WERI-Rb-1 (cell line): ENCODE measurements around the gene DDX23.
A peak's percentile ranks its signal among the peaks of the same experiment; 100 is the strongest.

Source experiments
- DNase-seq: peaks from one replicate; pipeline ENCODE4 v3.0.0-alpha.2; 2020
- H3K27ac ChIP-seq: fragments of 250-450 bp; sonication (Bioruptor Pico); 2 replicates; pipeline ENCODE4 v1.5.1; 2020; ENCODE audit warnings: mild to moderate bottlenecking, moderate library complexity
- H3K27me3 ChIP-seq: fragments of 250-450 bp; sonication (Bioruptor Pico); 2 replicates; pipeline ENCODE4 v1.5.1; 2021; ENCODE audit warnings: mild to moderate bottlenecking, low read depth, moderate library complexity; ENCODE audit not compliant: insufficient read depth, severe bottlenecking
- H3K36me3 ChIP-seq: fragments of 250-450 bp; sonication (Bioruptor Pico); 2 replicates; pipeline ENCODE4 v1.5.1; 2020; ENCODE audit warnings: mild to moderate bottlenecking, moderate library complexity
- H3K4me3 ChIP-seq: 2 replicates; pipeline ENCODE4 v1.5.1; 2011; ENCODE audit warnings: low read depth, mild to moderate bottlenecking, control low read depth, low read length
- H3K9me3 ChIP-seq: fragments of 250-450 bp; sonication (Bioruptor Pico); 2 replicates; pipeline ENCODE4 v1.5.1; 2021; ENCODE audit warnings: mild to moderate bottlenecking, moderate library complexity; ENCODE audit not compliant: severe bottlenecking
- TF ChIP-seq, protein P1 (sequence below): IDR thresholded peaks from 2 replicates; pipeline ENCODE4 v1.5.1; 2011; ENCODE audit warnings: low read depth, mild to moderate bottlenecking, control low read depth, inconsistent platforms, low read length

Gene DDX23

GRCh38 chr12:48814262-48815125, 37.5 kb downstream of the DDX23 start:
- H3K27me3 ChIP-seq = no peaks in the 10 kb centered on the region
- H3K36me3 ChIP-seq = no peaks in the 10 kb centered on the region
- H3K4me3 ChIP-seq = peak overlapping the region; percentile 82
- H3K9me3 ChIP-seq = no peaks in the 10 kb centered on the region
- TF ChIP-seq, protein P1, sequence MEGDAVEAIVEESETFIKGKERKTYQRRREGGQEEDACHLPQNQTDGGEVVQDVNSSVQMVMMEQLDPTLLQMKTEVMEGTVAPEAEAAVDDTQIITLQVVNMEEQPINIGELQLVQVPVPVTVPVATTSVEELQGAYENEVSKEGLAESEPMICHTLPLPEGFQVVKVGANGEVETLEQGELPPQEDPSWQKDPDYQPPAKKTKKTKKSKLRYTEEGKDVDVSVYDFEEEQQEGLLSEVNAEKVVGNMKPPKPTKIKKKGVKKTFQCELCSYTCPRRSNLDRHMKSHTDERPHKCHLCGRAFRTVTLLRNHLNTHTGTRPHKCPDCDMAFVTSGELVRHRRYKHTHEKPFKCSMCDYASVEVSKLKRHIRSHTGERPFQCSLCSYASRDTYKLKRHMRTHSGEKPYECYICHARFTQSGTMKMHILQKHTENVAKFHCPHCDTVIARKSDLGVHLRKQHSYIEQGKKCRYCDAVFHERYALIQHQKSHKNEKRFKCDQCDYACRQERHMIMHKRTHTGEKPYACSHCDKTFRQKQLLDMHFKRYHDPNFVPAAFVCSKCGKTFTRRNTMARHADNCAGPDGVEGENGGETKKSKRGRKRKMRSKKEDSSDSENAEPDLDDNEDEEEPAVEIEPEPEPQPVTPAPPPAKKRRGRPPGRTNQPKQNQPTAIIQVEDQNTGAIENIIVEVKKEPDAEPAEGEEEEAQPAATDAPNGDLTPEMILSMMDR = peak; percentile 99
- DNase-seq = peak; percentile 79
- peak overlapping the region; percentile 80 for H3K27ac ChIP-seq

- no peak overlapping the region for H3K4me3 ChIP-seq
- TF ChIP-seq, protein P1 = no peak
- no peak for DNase-seq
- H3K36me3 ChIP-seq = no peaks in the 10 kb centered on the region
- no peaks in the 10 kb centered on the region for H3K27me3 ChIP-seq
- H3K9me3 ChIP-seq = no peaks in the 10 kb centered on the region
- H3K27ac ChIP-seq = no peak overlapping the region
Measured at GRCh38 chr12:48813465-48814261, 38.3 kb downstream of the DDX23 start.

- Histone ChIP-seq H3K27ac (0 out of 2 replicates have a peak overlapping the region, but pooled peaks have one; percentile 12), H3K9me3 (no peaks in the 10 kb centered on the region), H3K36me3 (no peaks in the 10 kb centered on the region), H3K27me3 (no peaks in the 10 kb centered on the region), H3K4me3 (no peak overlapping the region)
- no peak for DNase-seq
- TF ChIP-seq, protein P1 = no peak
Measured at GRCh38 chr12:48812389-48812788, 39.6 kb downstream of the DDX23 start.

DNA sequence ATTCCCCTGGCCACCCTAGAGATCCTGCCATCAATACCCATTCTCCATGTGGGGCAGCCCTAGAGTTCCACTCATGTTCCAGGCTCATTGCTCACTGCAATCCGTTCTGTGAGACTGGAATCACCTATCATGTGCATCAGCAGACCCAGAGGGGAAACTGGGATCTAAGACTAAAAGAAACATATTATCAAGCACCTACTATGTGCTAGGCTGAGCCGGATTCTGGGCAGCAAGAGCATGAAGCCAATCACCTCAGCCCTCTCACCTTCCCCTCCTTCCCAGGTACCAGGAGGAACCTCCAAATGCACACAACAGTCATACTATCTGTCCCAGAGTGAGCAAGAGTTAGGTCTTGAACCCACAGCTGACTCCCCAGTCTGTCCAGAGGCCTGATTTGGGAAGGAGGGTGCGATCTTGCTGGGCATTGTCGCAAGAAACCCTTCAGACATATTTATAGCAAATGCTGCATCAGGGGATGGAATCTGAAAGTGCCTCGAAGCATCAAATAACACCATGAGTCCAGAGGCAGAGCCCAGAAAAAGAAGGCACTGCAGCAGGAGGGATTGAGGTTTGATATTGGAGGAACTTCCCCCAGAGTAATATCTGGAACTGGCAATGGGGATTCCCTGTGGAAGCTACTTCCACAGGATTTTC, 40.4 kb downstream of the DDX23 start:
- no peak overlapping the region for H3K27ac ChIP-seq
- no peaks in the 10 kb centered on the region for H3K9me3 ChIP-seq
- TF ChIP-seq, protein P1 = no peak
- DNase-seq = no peak
- no peak overlapping the region for H3K4me3 ChIP-seq
- H3K36me3 ChIP-seq = no peaks in the 10 kb centered on the region
- H3K27me3 ChIP-seq = no peaks in the 10 kb centered on the region

- Histone ChIP-seq H3K9me3 (no peaks in the 10 kb centered on the region), H3K36me3 (no peaks in the 10 kb centered on the region), H3K27ac (no peak overlapping the region), H3K4me3 (no peak overlapping the region), H3K27me3 (no peaks in the 10 kb centered on the region)
- no peak for DNase-seq
- TF ChIP-seq, protein P1 = no peak
Measured at GRCh38 chr12:48810903-48811431, 41.0 kb downstream of the DDX23 start.
